Measurements from ENCODE around the gene EML4. TPM values are rescaled to one million over a fixed set of nuclear protein-coding genes. Genes with fewer than 3 reads are reported as not detected.

The EML4 gene
- total and polyA plus RNA-seq, 11 donors = 2.3 to 32.8 (median 5.6) TPM

DNA sequence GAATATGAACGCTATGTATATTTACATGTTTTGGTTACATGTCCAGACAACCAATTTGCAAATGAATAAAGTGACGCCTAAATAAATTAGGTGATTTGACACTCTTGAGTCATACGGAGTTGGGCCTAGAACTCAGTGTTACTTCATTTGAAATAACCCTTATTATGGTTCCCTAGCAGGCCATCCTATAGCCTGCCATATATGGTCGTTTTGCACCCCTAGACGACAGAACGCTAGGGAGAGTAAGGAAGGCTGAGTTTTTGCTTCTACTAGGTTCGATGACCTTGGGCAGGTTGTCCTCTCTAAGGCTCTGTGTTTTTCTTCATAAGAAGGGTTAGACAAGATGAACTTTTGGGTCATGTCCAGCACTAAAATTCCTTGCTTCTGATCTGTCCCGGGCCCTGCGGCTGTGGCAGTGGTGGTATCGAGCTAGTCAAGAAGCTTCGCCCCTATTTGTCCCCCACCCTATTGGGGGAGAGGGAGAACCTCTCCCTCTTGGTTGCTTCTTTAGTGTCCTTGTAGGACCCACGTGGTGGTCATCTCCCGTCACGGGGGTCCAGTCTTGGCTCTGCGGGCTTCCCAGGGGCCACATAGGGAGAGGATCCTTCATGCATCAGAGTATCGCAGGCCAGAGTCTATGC is 574 bp upstream of the EML4 start:
- Histone ChIP-seq H3K4me1 (peaks cover 0 to 41% (median 25%) of the 10 kb centered on the region in 12 donors), H3K27ac (peak overlapping the region in 11 of 12 donors; percentile 45 to 91 (median 78)), H3K9me3 (no peaks in the 10 kb centered on the region), H3K27me3 (no peaks in the 10 kb centered on the region), H3K4me3 (peak overlapping the region in 8 of 12 donors; percentile 7 to 96 (median 56)), H3K36me3 (no peaks in the 10 kb centered on the region)
- TF ChIP-seq POLR2A (IDR thresholded peaks at IDR 0.05) (no peak), CTCF (IDR thresholded peaks at IDR 0.05) (no peak)
- ATAC-seq (peak in 1 of 4 donors; percentile 3), DNase-seq (no peak)
- intact Hi-C loops (cut with DNase I) = loop anchor here in 5 of 10 donors (2.0 to 5.0 kb wide), 4 partner anchors 26 to 66 kb away; no protein-coding TSS in a partner anchor
- WGBS, 4 donors = 81 to 85% (median 84%) methylated on average over 13 to 16 of the region's 16 CpGs

DNA sequence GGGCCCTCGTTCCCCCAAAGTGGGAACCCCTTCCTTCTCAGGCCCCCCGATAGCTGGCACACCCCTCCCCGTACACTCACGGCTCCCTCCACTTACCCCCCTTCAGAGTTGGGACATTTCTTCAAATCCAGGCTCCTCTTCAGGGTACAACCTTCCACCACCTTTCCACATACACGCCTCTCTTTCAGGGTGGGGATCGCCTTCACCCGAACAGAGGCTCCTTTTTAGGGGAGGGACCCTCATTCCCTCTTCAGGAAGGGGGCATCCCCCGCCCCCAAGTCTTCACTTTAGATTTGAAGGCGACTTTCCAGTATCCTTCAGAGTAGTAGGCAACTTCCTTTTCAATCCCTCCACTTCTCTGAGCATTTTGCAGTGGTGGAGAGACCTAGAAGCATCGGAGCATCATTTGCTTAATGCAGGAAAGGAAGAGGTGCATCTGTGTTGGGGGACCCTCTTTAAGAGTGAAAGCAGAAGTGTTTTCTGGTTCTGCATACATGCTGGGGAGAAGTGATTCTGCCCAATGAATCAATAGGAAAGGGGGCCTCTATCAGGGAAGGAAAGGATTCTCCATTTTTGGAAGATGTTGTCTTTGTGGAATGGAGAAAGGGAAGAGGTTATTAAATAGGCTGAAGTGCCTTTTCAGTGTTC is 845 bp downstream of the EML4 start:
- peak in 2 of 4 donors; percentile 4 for ATAC-seq
- DNase-seq = no peak
- Histone ChIP-seq H3K27ac (peak overlapping the region in 11 of 12 donors; percentile 77 to 93 (median 87)), H3K9me3 (no peaks in the 10 kb centered on the region), H3K4me1 (peaks cover 0 to 46% (median 25%) of the 10 kb centered on the region in 12 donors), H3K36me3 (no peaks in the 10 kb centered on the region), H3K4me3 (peak overlapping the region; percentile 57 to 96 (median 85)), H3K27me3 (no peaks in the 10 kb centered on the region)
- intact Hi-C loops (cut with DNase I) = loop anchor here in 5 of 10 donors (2.0 to 5.0 kb wide), 4 partner anchors 27 to 67 kb away; no protein-coding TSS in a partner anchor
- TF ChIP-seq CTCF (IDR thresholded peaks at IDR 0.05) (no peak), POLR2A (IDR thresholded peaks at IDR 0.05) (no peak)
- WGBS, 4 donors = 2 to 4% (median 3%) methylated on average over 10 of the region's 10 CpGs

- TF ChIP-seq POLR2A (IDR thresholded peaks at IDR 0.05) (no peak), CTCF (IDR thresholded peaks at IDR 0.05) (no peak)
- WGBS, 4 donors = 67 to 78% (median 73%) methylated on average over 9 of the region's 9 CpGs
- Histone ChIP-seq H3K36me3 (no peaks in the 10 kb centered on the region), H3K27me3 (no peaks in the 10 kb centered on the region), H3K27ac (peak overlapping the region in 5 of 12 donors; percentile 85 to 93 (median 89)), H3K4me1 (peaks cover 0 to 46% (median 25%) of the 10 kb centered on the region in 12 donors), H3K4me3 (peak overlapping the region in 9 of 12 donors; percentile 76 to 96 (median 85)), H3K9me3 (no peaks in the 10 kb centered on the region)
- DNase-seq = no peak
- intact Hi-C loops (cut with DNase I) = loop anchor here in 1 of 10 donors (2.0 kb wide), 1 partner anchor 68 kb away; no protein-coding TSS in a partner anchor
- ATAC-seq = no peak
Measured at GRCh38 chr2:42170619-42171395, 1.7 kb downstream of the EML4 start.

All from heart left ventricle (tissue), 16 donors.